Activated naive CD8-positive, alpha-beta T cell treated with anti-CD3 and anti-CD28 coated beads, Interleukin-2, amount 10 ng/mL, durations not matched to agents 7 days and 5 days (primary cell): Measurements from ENCODE around the gene FMO2. TPM values are rescaled to one million over a fixed set of nuclear protein-coding genes. Genes with fewer than 3 reads are reported as not detected.

ENCODE experiments used
- total RNA-seq, 2 experiments: library from RNA; stranded (reverse); gene quantifications; one replicate each; pipeline ENCODE4 v1.2.3, GENCODE V29; 2021

Gene FMO2
- total RNA-seq, 2 experiments from 2014 or later = not detected

Other genes starting within 250 kb of the FMO2 start
- not detected for gene MROH9, start 249.8 kb upstream of the FMO2 start, total RNA-seq
- not detected for gene FMO3, start 94.4 kb upstream of the FMO2 start, total RNA-seq
- not detected for gene FMO1, start 63.2 kb downstream of the FMO2 start, total RNA-seq
- 1 to 10 TPM; 2.6 to 3.5 TPM for gene FMO4, start 128.9 kb downstream of the FMO2 start, total RNA-seq